Measurements from ENCODE around the gene VPS52. TPM values are rescaled to one million over a fixed set of nuclear protein-coding genes. Genes with fewer than 3 reads are reported as not detected.
A peak's percentile ranks its signal among the peaks of the same experiment; 100 is the strongest.

VPS52 gene
- total RNA-seq, 1 donor, result 40.5 TPM

DNA sequence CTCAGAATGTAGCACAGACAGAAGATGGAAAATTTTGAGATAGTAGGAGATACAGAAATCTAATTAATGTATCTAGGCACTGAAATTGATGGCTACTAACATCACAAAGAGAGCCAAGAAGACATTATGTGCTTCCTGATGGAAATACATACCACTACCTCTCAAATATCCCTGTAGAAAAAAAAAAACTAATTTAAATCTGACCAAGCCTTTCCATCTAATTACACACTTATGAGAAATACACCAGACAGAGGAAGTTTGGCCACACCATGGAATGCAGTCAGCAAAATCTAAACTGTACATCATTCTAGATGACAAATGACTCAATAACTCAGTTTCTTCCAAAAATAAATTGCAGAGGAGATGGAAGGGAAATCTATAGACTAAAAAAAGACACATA is 18.9 kb downstream of the VPS52 start:
- DNase-seq (ENCODE audit: low read depth), result no peak
- TF ChIP-seq, protein P1, sequence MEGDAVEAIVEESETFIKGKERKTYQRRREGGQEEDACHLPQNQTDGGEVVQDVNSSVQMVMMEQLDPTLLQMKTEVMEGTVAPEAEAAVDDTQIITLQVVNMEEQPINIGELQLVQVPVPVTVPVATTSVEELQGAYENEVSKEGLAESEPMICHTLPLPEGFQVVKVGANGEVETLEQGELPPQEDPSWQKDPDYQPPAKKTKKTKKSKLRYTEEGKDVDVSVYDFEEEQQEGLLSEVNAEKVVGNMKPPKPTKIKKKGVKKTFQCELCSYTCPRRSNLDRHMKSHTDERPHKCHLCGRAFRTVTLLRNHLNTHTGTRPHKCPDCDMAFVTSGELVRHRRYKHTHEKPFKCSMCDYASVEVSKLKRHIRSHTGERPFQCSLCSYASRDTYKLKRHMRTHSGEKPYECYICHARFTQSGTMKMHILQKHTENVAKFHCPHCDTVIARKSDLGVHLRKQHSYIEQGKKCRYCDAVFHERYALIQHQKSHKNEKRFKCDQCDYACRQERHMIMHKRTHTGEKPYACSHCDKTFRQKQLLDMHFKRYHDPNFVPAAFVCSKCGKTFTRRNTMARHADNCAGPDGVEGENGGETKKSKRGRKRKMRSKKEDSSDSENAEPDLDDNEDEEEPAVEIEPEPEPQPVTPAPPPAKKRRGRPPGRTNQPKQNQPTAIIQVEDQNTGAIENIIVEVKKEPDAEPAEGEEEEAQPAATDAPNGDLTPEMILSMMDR (IDR thresholded peaks at IDR 0.05; ENCODE audit: insufficient read depth, low read length), result no peak
- H3K4me3 ChIP-seq (ENCODE audit: low read depth, low read length), result no peak overlapping the region

DNA sequence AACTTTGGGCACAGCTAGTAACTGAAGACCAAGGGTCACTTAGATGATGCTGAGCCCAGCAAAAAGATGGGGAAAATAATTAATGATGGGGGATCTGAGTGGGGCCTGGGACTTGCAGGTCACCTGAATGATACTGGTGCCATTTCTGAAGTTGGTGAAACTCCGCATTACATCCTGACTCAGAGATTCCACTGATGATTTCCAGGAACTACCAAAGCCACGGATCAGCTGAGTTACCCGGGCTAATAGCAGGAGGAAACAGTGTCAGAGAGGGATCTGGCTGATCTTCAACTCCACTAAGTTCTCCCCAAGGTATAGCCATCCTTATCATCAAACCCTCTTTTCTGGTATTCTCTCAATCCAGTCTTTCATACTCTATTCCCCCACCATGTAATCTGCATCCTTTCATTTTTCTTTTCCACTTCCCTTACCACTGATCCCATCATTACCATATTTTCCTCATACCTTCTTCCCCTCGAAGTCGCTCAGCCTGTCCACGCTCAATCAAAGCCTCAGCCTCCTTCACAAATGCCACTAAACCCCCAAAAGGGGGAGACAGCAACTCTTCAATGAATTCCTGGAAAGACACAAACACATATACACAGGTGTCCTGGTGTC is 20.2 kb downstream of the VPS52 start:
- no peak for DNase-seq (ENCODE audit: low read depth)
- TF ChIP-seq, protein P1 (IDR thresholded peaks at IDR 0.05; ENCODE audit: insufficient read depth, low read length), result no peak
- no peak overlapping the region for H3K4me3 ChIP-seq (ENCODE audit: low read depth, low read length)

DNA sequence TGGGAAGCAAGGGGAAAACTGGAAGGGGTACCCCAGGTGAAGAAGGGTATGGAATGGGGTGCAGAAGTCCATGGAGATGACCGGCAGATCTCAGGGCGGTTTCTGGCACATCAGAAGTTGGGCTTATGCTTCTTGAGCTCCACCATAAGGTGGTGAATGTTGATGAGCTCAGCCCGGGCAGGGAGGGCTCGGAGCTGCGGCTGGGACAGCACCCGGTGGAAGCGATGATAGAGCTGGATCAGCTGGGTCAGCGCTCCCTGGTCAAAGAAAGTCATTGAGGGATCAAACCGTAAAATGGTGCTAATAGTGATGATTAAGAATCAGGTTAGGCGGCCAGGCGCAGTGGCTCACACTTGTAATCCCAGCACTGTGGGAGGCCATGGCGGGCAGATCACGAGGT is 20.9 kb downstream of the VPS52 start:
- TF ChIP-seq, protein P1 (IDR thresholded peaks at IDR 0.05; ENCODE audit: insufficient read depth, low read length), result no peak
- peak overlapping the region; percentile 90 for H3K4me3 ChIP-seq (ENCODE audit: low read depth, low read length)
- DNase-seq (ENCODE audit: low read depth), result no peak

DNA sequence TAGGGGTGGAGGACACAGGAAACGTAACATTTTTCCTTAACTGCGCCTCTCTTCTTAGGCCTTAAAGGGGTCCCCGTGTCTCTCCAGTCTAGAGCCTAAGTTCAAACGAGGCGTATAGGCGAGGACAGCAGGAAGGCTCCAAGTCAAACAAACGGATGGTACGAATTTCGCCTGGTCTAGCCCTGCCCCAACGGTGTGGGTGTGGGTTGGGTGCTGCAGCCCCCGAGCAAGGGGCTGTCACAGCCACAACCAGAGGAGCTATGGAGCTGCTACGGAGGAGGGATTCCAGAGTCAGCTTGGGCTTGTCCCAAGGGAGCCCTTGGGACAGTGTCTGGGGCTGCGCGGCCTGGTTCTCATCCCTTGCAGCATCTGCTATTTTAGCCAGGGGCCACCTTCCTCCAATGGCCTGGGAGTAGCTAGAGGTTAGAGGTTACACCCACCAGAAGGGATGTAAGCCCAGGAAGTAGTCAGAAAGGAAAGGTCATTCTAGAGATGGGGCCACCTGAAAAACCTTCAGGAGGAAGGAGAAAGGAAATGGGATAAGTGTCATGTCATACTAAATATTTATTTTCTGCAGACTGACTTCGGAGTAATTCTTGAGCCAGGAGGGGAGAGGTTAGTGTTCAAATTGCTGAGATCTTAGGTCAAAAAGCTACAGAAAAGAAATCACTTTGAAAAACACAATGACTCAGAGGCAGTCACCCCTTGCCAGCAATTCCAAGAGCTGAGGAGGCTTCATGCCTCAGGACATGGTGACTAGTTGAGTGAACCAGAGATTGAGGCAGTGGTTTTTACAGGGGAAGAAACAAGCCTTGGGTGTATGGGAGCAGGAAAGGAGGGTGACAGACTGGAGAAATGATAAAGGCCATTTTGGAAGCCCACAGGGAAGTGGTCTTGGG is 21.7 kb downstream of the VPS52 start:
- peak overlapping the region; percentile 90 for H3K4me3 ChIP-seq (ENCODE audit: low read depth, low read length)
- TF ChIP-seq, protein P1 (IDR thresholded peaks at IDR 0.05; ENCODE audit: insufficient read depth, low read length), result no peak
- DNase-seq (ENCODE audit: low read depth), result peak; percentile 80

DNA sequence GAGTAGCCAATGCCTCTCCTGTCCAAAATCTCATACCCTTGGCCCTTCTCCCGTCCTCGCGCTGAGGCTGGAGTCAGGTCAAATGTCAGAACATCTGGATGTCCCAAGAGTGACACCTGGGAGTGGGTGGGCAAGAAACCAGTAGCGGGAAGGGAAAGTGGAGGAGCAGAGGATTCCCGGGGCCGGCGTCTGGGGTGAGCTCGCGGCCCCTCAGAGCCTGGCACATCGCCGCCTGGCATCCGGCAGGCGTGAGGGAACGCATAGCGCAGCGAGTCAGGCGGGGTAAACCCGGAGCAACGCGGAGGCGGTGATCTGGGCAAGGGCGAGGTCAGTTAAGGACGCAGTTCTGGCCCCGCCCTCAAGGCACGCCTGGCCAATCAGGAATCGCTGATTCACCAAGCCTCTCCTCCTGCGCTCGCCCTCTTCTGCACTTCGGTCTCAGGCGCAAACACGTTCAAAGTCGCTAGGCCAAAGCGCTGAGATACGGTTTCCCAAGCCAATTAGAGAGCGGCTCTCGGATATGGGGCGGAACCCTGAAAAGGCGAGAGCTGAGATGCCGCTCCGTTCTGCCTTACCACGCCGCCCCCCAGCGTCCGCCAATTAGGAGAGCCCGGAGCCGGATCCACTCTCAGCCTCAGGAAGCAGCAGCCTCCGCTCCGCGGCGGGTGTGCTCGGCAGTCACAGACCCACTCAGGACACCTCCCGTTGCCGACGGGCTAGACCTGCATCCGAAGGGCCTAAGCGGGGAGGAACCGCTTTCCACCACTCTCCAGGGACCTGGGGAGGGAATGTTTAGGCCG is 22.5 kb downstream of the VPS52 start:
- TF ChIP-seq, protein P1 (IDR thresholded peaks at IDR 0.05; ENCODE audit: insufficient read depth, low read length), result no peak
- peak overlapping the region; percentile 90 for H3K4me3 ChIP-seq (ENCODE audit: low read depth, low read length)
- peak; percentile 99 for DNase-seq (ENCODE audit: low read depth)

DNA sequence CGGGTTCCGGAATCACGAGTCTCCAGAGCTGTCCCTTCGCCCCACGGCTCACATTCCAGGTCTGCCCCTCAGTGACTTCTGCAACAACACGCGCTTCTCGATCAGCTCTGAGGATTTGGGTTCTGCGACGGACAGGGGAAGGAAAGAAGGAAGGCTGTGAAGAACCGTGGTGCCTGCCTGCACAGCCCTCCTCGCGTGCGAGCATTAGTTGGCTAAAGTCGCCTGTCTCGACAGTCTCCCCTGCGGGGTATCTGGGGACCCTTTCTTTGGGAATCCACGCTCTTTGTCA is 23.1 kb downstream of the VPS52 start:
- peak overlapping the region; percentile 69 for H3K4me3 ChIP-seq (ENCODE audit: low read depth, low read length)
- TF ChIP-seq, protein P1 (IDR thresholded peaks at IDR 0.05; ENCODE audit: insufficient read depth, low read length), result no peak
- no peak for DNase-seq (ENCODE audit: low read depth)
